DOHH2 (cell line): Measurements from ENCODE around the gene MCM6.

ENCODE experiments used
- H3F3A ChIP-seq: fragments of 200-600 bp; sonication (generic), shearing (Covaris generic); 2 replicates; pipeline ENCODE4 v1.6.0; 2016; ENCODE audit warnings: antibody characterized with exemption, mild to moderate bottlenecking; ENCODE audit not compliant: control insufficient read depth, insufficient read depth
- H3K27ac ChIP-seq: fragments of 200-600 bp; sonication (generic); 2 replicates; pipeline ENCODE4 v1.5.1; 2014; ENCODE audit warnings: low read depth, mild to moderate bottlenecking, low read length, moderate library complexity
- H3K27me3 ChIP-seq: fragments of 200-600 bp; sonication (generic); 2 replicates; pipeline ENCODE4 v1.6.1; 2014; ENCODE audit warnings: mild to moderate bottlenecking, low read length, mixed read lengths; ENCODE audit not compliant: control insufficient read depth
- H3K36me3 ChIP-seq: fragments of 200-600 bp; sonication (generic); 2 replicates; pipeline ENCODE4 v1.6.1; 2014; ENCODE audit warnings: mild to moderate bottlenecking, low read length, moderate library complexity, mixed read lengths; ENCODE audit not compliant: control insufficient read depth
- H3K4me1 ChIP-seq: fragments of 200-600 bp; sonication (generic); 2 replicates; pipeline ENCODE4 v1.6.1; 2014; ENCODE audit warnings: mild to moderate bottlenecking, low read length, mixed read lengths; ENCODE audit not compliant: control insufficient read depth
- H3K4me2 ChIP-seq: fragments of 200-600 bp; sonication (generic); 2 replicates; pipeline ENCODE4 v1.6.0; 2014; ENCODE audit warnings: mild to moderate bottlenecking, low read length, moderate library complexity
- H3K4me3 ChIP-seq: fragments of 200-600 bp; sonication (generic); 2 replicates; pipeline ENCODE4 v1.5.1; 2014; ENCODE audit warnings: mild to moderate bottlenecking, low read length, mixed read lengths
- H3K79me2 ChIP-seq: fragments of 200-600 bp; sonication (generic); 2 replicates; pipeline ENCODE4 v1.6.1; 2014; ENCODE audit warnings: mild to moderate bottlenecking, low read length, mixed read lengths; ENCODE audit not compliant: control insufficient read depth
- H3K9me2 ChIP-seq: fragments of 200-600 bp; sonication (generic); replicated peaks from 2 replicates; pipeline ENCODE4 v1.6.1; 2014; ENCODE audit warnings: mild to moderate bottlenecking, low read length, mixed read lengths; ENCODE audit not compliant: control insufficient read depth
- H3K9me3 ChIP-seq: fragments of 200-600 bp; sonication (generic); 2 replicates; pipeline ENCODE4 v1.6.1; 2014; ENCODE audit warnings: antibody characterized with exemption, low read length, mixed read lengths; ENCODE audit not compliant: control insufficient read depth, insufficient read depth
- H4K20me1 ChIP-seq: fragments of 200-600 bp; sonication (generic); 2 replicates; pipeline ENCODE4 v1.6.0; 2014; ENCODE audit warnings: low read depth, mild to moderate bottlenecking, antibody characterized with exemption, low read length, moderate library complexity; ENCODE audit not compliant: control insufficient read depth, insufficient read depth
- EZH2phosphoT487 ChIP-seq: fragments of 200-600 bp; sonication (generic); IDR thresholded peaks from 2 replicates; pipeline ENCODE4 v1.6.1; 2017; ENCODE audit warnings: borderline replicate concordance, mild to moderate bottlenecking, antibody characterized with exemption, low read length, moderate library complexity, mixed read lengths
- TF ChIP-seq, protein P1 (sequence below): fragments of 200-600 bp; sonication (generic); IDR thresholded peaks from one replicate; pipeline ENCODE4 v1.5.1; 2014; ENCODE audit warnings: antibody characterized with exemption, mild to moderate bottlenecking, low read depth, low read length; ENCODE audit not compliant: poor library complexity, severe bottlenecking

The MCM6 gene

DNA sequence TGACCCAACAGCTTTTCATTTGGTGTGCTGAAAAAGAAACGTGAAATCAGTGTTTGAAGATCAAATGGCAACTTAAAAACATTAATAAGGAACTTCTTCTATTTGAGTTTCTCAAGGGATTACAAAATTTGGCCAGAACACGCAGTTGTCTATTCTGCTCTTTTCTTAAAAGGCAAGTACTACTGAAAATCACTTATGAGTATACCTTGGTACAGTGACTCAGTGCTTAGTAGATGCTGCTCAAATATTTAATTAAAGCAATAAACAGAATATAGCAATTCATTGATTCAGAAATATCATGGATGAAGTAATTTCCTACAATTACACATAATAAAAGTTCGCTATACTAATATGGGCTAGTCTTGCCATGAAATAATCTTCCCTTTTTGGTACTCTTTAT, 38.2 kb upstream of the MCM6 start:
- TF ChIP-seq EZH2phosphoT487: no peak
- TF ChIP-seq, protein P1, sequence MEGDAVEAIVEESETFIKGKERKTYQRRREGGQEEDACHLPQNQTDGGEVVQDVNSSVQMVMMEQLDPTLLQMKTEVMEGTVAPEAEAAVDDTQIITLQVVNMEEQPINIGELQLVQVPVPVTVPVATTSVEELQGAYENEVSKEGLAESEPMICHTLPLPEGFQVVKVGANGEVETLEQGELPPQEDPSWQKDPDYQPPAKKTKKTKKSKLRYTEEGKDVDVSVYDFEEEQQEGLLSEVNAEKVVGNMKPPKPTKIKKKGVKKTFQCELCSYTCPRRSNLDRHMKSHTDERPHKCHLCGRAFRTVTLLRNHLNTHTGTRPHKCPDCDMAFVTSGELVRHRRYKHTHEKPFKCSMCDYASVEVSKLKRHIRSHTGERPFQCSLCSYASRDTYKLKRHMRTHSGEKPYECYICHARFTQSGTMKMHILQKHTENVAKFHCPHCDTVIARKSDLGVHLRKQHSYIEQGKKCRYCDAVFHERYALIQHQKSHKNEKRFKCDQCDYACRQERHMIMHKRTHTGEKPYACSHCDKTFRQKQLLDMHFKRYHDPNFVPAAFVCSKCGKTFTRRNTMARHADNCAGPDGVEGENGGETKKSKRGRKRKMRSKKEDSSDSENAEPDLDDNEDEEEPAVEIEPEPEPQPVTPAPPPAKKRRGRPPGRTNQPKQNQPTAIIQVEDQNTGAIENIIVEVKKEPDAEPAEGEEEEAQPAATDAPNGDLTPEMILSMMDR: no peak
- H3F3A ChIP-seq: peaks cover 21% of the 10 kb centered on the region
- no peak overlapping the region for H3K4me3 ChIP-seq
- no peaks in the 10 kb centered on the region for H4K20me1 ChIP-seq
- peaks cover 55% of the 10 kb centered on the region for H3K36me3 ChIP-seq
- H3K79me2 ChIP-seq: no peaks in the 10 kb centered on the region
- H3K27ac ChIP-seq: peak overlapping the region; percentile 17
- H3K4me2 ChIP-seq: no peak overlapping the region
- no peaks in the 10 kb centered on the region for H3K9me2 ChIP-seq
- H3K4me1 ChIP-seq: peaks cover 20% of the 10 kb centered on the region
- H3K9me3 ChIP-seq: no peaks in the 10 kb centered on the region
- no peaks in the 10 kb centered on the region for H3K27me3 ChIP-seq

DNA sequence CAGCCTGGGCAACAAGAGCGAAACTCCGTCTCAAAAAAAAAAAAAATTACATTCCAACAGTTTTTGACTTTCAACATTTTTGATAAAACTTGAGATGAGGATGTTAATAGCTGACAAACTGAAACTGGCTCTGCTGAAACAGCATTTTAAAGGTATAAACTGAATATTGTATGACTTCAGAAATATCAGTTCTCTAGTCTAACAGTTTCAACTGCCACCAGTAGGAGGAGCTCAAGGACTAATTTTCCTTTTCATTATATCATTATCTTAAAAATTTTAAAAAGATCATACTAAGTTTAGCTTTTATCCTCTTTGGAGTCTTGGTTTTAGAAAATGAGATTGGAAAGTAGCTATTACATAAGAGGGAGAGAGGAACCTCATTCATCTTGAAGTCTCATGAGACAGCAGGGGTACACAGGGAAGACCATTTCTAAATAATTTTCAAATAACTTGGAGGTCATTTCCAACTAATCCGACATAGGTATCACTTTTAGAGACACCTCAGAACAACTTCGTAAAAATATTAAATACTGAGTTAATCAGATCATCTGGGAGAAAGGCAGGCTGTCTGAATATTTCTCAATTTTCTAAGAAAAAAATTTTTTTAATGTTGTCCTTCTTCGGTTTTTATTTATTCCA, 37.6 kb upstream of the MCM6 start:
- Histone ChIP-seq H3K79me2 (no peaks in the 10 kb centered on the region), H3K27ac (peak overlapping the region; percentile 17), H3K4me1 (peaks cover 20% of the 10 kb centered on the region), H3K27me3 (no peaks in the 10 kb centered on the region), H3K4me3 (no peak overlapping the region), H3K9me2 (no peaks in the 10 kb centered on the region), H3K4me2 (no peak overlapping the region), H4K20me1 (no peaks in the 10 kb centered on the region), H3K9me3 (no peaks in the 10 kb centered on the region), H3F3A (peaks cover 20% of the 10 kb centered on the region), H3K36me3 (peaks cover 59% of the 10 kb centered on the region)
- TF ChIP-seq EZH2phosphoT487: no peak
- TF ChIP-seq, protein P1: peak; percentile 58

- Histone ChIP-seq H3K36me3 (peaks cover 77% of the 10 kb centered on the region), H3K27ac (no peak overlapping the region)
- TF ChIP-seq EZH2phosphoT487: no peak
- TF ChIP-seq, protein P1: no peak
Observed at GRCh38 chr2:135909976-135910375, 33.7 kb upstream of the MCM6 start.

DNA sequence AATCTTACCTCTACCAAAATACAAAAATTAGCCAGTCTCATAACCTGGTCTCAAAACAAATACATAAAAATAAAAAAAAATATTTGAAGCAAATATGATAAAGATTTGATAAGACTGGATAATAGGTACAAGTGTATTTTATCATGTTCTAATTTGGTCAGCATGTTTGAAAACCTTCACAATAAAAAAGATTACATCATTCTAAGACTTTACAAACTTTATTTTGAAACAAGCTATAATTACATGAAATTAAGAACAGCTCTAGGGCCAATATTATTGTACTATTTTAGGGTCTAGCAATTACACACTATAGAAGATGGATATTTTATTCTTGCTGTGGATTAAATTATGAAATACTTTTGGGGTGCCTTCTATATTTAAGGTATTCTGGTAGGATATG, 29.4 kb upstream of the MCM6 start:
- H3K27me3 ChIP-seq: no peaks in the 10 kb centered on the region
- peaks cover 54% of the 10 kb centered on the region for H3K36me3 ChIP-seq
- peaks cover 4% of the 10 kb centered on the region for H3K4me1 ChIP-seq
- H3K4me2 ChIP-seq: no peak overlapping the region
- no peaks in the 10 kb centered on the region for H3K9me2 ChIP-seq
- no peak overlapping the region for H3K4me3 ChIP-seq
- no peak overlapping the region for H3K27ac ChIP-seq
- TF ChIP-seq EZH2phosphoT487: no peak
- H3F3A ChIP-seq: peaks cover 6% of the 10 kb centered on the region
- H4K20me1 ChIP-seq: no peaks in the 10 kb centered on the region
- H3K9me3 ChIP-seq: no peaks in the 10 kb centered on the region
- H3K79me2 ChIP-seq: no peaks in the 10 kb centered on the region

More at GRCh38 chr2:135909976-135910375, 33.7 kb upstream of the MCM6 start:
- Histone ChIP-seq H3K4me1 (peaks cover 9% of the 10 kb centered on the region), H3K79me2 (no peaks in the 10 kb centered on the region), H3K9me3 (no peaks in the 10 kb centered on the region), H3F3A (peaks cover 11% of the 10 kb centered on the region), H3K9me2 (no peaks in the 10 kb centered on the region), H4K20me1 (no peaks in the 10 kb centered on the region), H3K27me3 (no peaks in the 10 kb centered on the region), H3K4me2 (no peak overlapping the region), H3K4me3 (no peak overlapping the region)
